SK-N-SH treated with all-trans-retinoic acid at 6 μM for 48 hours (cell line): Measurements from ENCODE around the gene DARS2.
"Not testable (repeated sequence)": the region's sequence is repeated elsewhere in the genome, so short reads cannot be mapped to it uniquely, and the experiment has no call there.

Experiments
- ATAC-seq: fragments of 200-7000 bp; cut with Tn5 transposase; 3 replicates; pipeline ENCODE4 v1.9.1; 2020; ENCODE audit warnings: mild to moderate bottlenecking, moderate library complexity
- ARNTL ChIP-seq: fragments of 450-650 bp; formaldehyde crosslinking; IDR thresholded peaks from 2 replicates; pipeline ENCODE4 v1.5.0; 2020; ENCODE audit warnings: low read depth, mild to moderate bottlenecking, moderate library complexity, borderline replicate concordance
- BACH2 ChIP-seq: fragments of 250-450 bp; sonication (Bioruptor Pico); IDR thresholded peaks from 2 replicates; pipeline ENCODE4 v1.9.0; 2021; ENCODE audit warnings: mild to moderate bottlenecking, borderline replicate concordance
- CREB5 ChIP-seq: fragments of 250-450 bp; sonication (Bioruptor Pico); IDR thresholded peaks from 2 replicates; pipeline ENCODE4 v1.5.1; 2020; ENCODE audit warnings: low read depth, mild to moderate bottlenecking, moderate library complexity
- CSDC2 ChIP-seq: fragments of 250-450 bp; sonication (Bioruptor Pico); IDR thresholded peaks from 2 replicates; pipeline ENCODE4 v1.5.0; 2020; ENCODE audit warnings: mild to moderate bottlenecking, moderate library complexity
- ESRRG ChIP-seq: fragments of 250-450 bp; sonication (Bioruptor Pico); IDR thresholded peaks from 2 replicates; pipeline ENCODE4 v1.6.1; 2021; ENCODE audit warnings: mild to moderate bottlenecking
- GLIS3 ChIP-seq: fragments of 250-450 bp; sonication (Bioruptor Pico); IDR thresholded peaks from 2 replicates; pipeline ENCODE4 v1.5.0; 2020; ENCODE audit warnings: mild to moderate bottlenecking, moderate library complexity
- ISL1 ChIP-seq: fragments of 250-450 bp; sonication (Bioruptor Pico); IDR thresholded peaks from 2 replicates; pipeline ENCODE4 v2.1.2; 2022; ENCODE audit warnings: mild to moderate bottlenecking, moderate library complexity
- OSR1 ChIP-seq: fragments of 250-450 bp; sonication (Bioruptor Pico); IDR thresholded peaks from 2 replicates; pipeline ENCODE4 v1.8.0; 2022; ENCODE audit warnings: moderate library complexity, mild to moderate bottlenecking, inconsistent platforms
- PPARA ChIP-seq: fragments of 250-450 bp; sonication (Bioruptor Pico); IDR thresholded peaks from 2 replicates; pipeline ENCODE4 v1.5.0; 2020; ENCODE audit warnings: mild to moderate bottlenecking, borderline replicate concordance
- RARB ChIP-seq: fragments of 250-450 bp; sonication (Bioruptor Pico); IDR thresholded peaks from 2 replicates; pipeline ENCODE4 v1.8.0; 2021; ENCODE audit warnings: mild to moderate bottlenecking, moderate library complexity
- SNAI2 ChIP-seq: fragments of 250-450 bp; sonication (Bioruptor Pico); IDR thresholded peaks from 2 replicates; pipeline ENCODE4 v1.5.0; 2020; ENCODE audit warnings: mild to moderate bottlenecking, moderate library complexity
- TCF4 ChIP-seq: fragments of 250-450 bp; sonication (Bioruptor Pico); IDR thresholded peaks from 2 replicates; pipeline ENCODE4 v1.8.0; 2021; ENCODE audit warnings: mild to moderate bottlenecking, moderate library complexity, borderline replicate concordance
- TOX ChIP-seq: fragments of 250-450 bp; sonication (Bioruptor Pico); IDR thresholded peaks from 2 replicates; pipeline ENCODE4 v1.8.0; 2021; ENCODE audit warnings: mild to moderate bottlenecking, moderate library complexity, borderline replicate concordance
- ZC3H10 ChIP-seq: fragments of 250-450 bp; sonication (Bioruptor Pico); IDR thresholded peaks from 2 replicates; pipeline ENCODE4 v1.5.1; 2021; ENCODE audit warnings: mild to moderate bottlenecking, moderate library complexity
- ZFP3 ChIP-seq: fragments of 250-450 bp; sonication (Bioruptor Pico); IDR thresholded peaks from 2 replicates; pipeline ENCODE4 v1.5.0; 2020; ENCODE audit warnings: mild to moderate bottlenecking, moderate library complexity
- ZFP30 ChIP-seq: fragments of 450-650 bp; formaldehyde crosslinking; IDR thresholded peaks from 2 replicates; pipeline ENCODE4 v1.5.0; 2022; ENCODE audit warnings: mild to moderate bottlenecking, moderate library complexity
- ZNF70 ChIP-seq: fragments of 450-650 bp; formaldehyde crosslinking; IDR thresholded peaks from 2 replicates; pipeline ENCODE4 v1.5.0; 2020; ENCODE audit warnings: mild to moderate bottlenecking, moderate library complexity
- TF ChIP-seq, protein P1 (sequence below): fragments of 250-450 bp; sonication (Bioruptor Pico); IDR thresholded peaks from 2 replicates; pipeline ENCODE4 v1.5.0; 2020; ENCODE audit warnings: mild to moderate bottlenecking, moderate library complexity
- TF ChIP-seq, protein P2 (sequence below): fragments of 250-450 bp; sonication (Bioruptor Pico); IDR thresholded peaks from 2 replicates; pipeline ENCODE4 v1.5.1; 2021; ENCODE audit warnings: mild to moderate bottlenecking, moderate library complexity
- TF ChIP-seq, protein P3 (sequence below): fragments of 250-450 bp; sonication (Bioruptor Pico); IDR thresholded peaks from 2 replicates; pipeline ENCODE4 v1.8.0; 2020; ENCODE audit warnings: mild to moderate bottlenecking, moderate library complexity, borderline replicate concordance

DARS2 gene

DNA sequence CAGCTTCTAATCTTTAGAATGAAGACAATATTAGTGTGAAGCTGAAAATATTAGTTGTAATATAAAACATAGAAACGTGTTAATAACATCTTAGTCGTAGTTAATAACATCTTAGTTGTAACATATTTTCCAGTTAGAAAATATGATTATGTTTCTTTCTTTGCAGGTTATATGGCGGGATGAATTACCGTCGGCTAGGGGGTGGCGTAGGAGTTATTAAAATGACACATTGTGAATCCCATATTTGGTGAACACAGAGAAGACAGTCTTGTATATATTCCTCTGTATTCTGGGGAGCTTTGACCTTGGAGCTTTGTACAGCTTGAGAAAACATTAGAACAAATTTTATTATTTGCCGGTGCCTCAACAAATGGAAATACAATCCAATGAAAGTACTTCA lies 39.5 kb upstream of the DARS2 start:
- no peak for ATAC-seq
- TF ChIP-seq ZNF70 (CRISPR knock-in tag): no peak
- no peak for TF ChIP-seq CREB5 (CRISPR knock-in tag)
- no peak for TF ChIP-seq ISL1 (CRISPR knock-in tag)
- TF ChIP-seq ZFP30 (CRISPR knock-in tag): no peak
- TF ChIP-seq RARB: no peak
- no peak for TF ChIP-seq BACH2
- no peak for TF ChIP-seq ZFP3
- TF ChIP-seq OSR1 (CRISPR knock-in tag): no peak
- TF ChIP-seq, protein P1, sequence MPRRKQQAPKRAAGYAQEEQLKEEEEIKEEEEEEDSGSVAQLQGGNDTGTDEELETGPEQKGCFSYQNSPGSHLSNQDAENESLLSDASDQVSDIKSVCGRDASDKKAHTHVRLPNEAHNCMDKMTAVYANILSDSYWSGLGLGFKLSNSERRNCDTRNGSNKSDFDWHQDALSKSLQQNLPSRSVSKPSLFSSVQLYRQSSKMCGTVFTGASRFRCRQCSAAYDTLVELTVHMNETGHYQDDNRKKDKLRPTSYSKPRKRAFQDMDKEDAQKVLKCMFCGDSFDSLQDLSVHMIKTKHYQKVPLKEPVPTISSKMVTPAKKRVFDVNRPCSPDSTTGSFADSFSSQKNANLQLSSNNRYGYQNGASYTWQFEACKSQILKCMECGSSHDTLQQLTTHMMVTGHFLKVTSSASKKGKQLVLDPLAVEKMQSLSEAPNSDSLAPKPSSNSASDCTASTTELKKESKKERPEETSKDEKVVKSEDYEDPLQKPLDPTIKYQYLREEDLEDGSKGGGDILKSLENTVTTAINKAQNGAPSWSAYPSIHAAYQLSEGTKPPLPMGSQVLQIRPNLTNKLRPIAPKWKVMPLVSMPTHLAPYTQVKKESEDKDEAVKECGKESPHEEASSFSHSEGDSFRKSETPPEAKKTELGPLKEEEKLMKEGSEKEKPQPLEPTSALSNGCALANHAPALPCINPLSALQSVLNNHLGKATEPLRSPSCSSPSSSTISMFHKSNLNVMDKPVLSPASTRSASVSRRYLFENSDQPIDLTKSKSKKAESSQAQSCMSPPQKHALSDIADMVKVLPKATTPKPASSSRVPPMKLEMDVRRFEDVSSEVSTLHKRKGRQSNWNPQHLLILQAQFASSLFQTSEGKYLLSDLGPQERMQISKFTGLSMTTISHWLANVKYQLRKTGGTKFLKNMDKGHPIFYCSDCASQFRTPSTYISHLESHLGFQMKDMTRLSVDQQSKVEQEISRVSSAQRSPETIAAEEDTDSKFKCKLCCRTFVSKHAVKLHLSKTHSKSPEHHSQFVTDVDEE (CRISPR knock-in tag): no peak
- no peak for TF ChIP-seq TCF4 (CRISPR knock-in tag)
- TF ChIP-seq, protein P2, sequence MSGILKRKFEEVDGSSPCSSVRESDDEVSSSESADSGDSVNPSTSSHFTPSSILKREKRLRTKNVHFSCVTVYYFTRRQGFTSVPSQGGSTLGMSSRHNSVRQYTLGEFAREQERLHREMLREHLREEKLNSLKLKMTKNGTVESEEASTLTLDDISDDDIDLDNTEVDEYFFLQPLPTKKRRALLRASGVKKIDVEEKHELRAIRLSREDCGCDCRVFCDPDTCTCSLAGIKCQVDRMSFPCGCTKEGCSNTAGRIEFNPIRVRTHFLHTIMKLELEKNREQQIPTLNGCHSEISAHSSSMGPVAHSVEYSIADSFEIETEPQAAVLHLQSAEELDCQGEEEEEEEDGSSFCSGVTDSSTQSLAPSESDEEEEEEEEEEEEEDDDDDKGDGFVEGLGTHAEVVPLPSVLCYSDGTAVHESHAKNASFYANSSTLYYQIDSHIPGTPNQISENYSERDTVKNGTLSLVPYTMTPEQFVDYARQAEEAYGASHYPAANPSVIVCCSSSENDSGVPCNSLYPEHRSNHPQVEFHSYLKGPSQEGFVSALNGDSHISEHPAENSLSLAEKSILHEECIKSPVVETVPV: no peak
- TF ChIP-seq GLIS3 (CRISPR knock-in tag): no peak
- TF ChIP-seq SNAI2 (CRISPR knock-in tag): no peak
- TF ChIP-seq ZC3H10 (CRISPR knock-in tag): no peak
- no peak for TF ChIP-seq ARNTL
- TF ChIP-seq TOX: no peak
- TF ChIP-seq ESRRG (CRISPR knock-in tag): no peak
- TF ChIP-seq, protein P3, sequence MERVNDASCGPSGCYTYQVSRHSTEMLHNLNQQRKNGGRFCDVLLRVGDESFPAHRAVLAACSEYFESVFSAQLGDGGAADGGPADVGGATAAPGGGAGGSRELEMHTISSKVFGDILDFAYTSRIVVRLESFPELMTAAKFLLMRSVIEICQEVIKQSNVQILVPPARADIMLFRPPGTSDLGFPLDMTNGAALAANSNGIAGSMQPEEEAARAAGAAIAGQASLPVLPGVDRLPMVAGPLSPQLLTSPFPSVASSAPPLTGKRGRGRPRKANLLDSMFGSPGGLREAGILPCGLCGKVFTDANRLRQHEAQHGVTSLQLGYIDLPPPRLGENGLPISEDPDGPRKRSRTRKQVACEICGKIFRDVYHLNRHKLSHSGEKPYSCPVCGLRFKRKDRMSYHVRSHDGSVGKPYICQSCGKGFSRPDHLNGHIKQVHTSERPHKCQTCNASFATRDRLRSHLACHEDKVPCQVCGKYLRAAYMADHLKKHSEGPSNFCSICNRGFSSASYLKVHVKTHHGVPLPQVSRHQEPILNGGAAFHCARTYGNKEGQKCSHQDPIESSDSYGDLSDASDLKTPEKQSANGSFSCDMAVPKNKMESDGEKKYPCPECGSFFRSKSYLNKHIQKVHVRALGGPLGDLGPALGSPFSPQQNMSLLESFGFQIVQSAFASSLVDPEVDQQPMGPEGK (CRISPR knock-in tag): no peak
- TF ChIP-seq, all 23 proteins: peak for 0

GRCh38 chr1:173789841-173790240 lies 34.6 kb upstream of the DARS2 start:
- no peak for ATAC-seq
- TF ChIP-seq PPARA (no peak), CREB5 (CRISPR knock-in tag) (no peak), TCF4 (CRISPR knock-in tag) (no peak), CSDC2 (CRISPR knock-in tag) (no peak), SNAI2 (CRISPR knock-in tag) (no peak), OSR1 (CRISPR knock-in tag) (no peak), ZFP30 (CRISPR knock-in tag) (no peak), BACH2 (no peak), TOX (no peak)
- TF ChIP-seq, protein P3 (CRISPR knock-in tag): no peak
- TF ChIP-seq, all 23 proteins: peak for 0

GRCh38 chr1:173798078-173798477 lies 26.4 kb upstream of the DARS2 start:
- no peak for ATAC-seq
- TF ChIP-seq, protein P1 (CRISPR knock-in tag): no peak
- TF ChIP-seq ZNF70 (CRISPR knock-in tag): no peak

DNA sequence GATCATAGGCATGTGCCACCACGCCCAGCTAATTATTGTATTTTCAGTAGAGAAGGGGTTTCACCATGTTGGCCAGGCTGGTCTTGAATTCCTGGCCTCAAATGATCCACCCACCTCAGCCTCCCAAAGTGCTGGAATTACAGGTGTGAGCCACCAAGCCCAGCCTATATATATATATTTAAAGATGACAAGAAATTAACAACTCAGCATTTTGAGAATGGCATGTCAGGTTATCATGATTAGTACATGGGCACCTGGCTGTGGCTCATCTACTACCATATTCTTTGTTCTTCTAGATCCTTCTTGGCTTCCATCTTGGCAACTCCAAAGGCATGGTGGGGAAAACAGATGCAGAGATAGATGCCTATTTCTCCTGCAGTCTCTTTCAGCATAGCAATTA lies 24.5 kb upstream of the DARS2 start:
- not testable (repeated sequence) for ATAC-seq
